Chondrocyte (in vitro differentiated cells): ENCODE measurements around the gene GDPGP1. TPM values are rescaled to one million over a fixed set of nuclear protein-coding genes. Genes with fewer than 3 reads are reported as not detected.
A peak's percentile ranks its signal among the peaks of the same experiment; 100 is the strongest.
"Not testable (repeated sequence)": the region's sequence is repeated elsewhere in the genome, so short reads cannot be mapped to it uniquely, and the experiment has no call there.

ENCODE experiments used
- DNase-seq: peaks from one replicate; pipeline ENCODE4 v3.0.0; 2021; ENCODE audit warnings: mixed read lengths, low spot score
- H3K27ac Mint-ChIP-seq: one replicate; pipeline ENCODE4 v1.8.0; 2021; ENCODE audit warnings: mild to moderate bottlenecking, moderate library complexity, mixed read lengths; ENCODE audit not compliant: unreplicated experiment
- H3K27me3 Mint-ChIP-seq: 2 replicates; pipeline ENCODE4 v1.8.0; 2021; ENCODE audit warnings: low read depth, mixed read lengths
- H3K36me3 Mint-ChIP-seq: 2 replicates; pipeline ENCODE4 v1.8.0; 2021; ENCODE audit warnings: low read depth, mixed read lengths
- H3K4me1 Mint-ChIP-seq: 2 replicates; pipeline ENCODE4 v1.8.0; 2021; ENCODE audit warnings: low read depth, mild to moderate bottlenecking, mixed read lengths
- H3K4me3 Mint-ChIP-seq: one replicate; pipeline ENCODE4 v1.8.0; 2021; ENCODE audit warnings: mild to moderate bottlenecking, moderate library complexity, mixed read lengths; ENCODE audit not compliant: unreplicated experiment
- H3K9me3 Mint-ChIP-seq: 2 replicates; pipeline ENCODE4 v1.8.0; 2021; ENCODE audit warnings: low read depth, mixed read lengths
- CTCF ChIP-seq: fragments of 200-600 bp; sonication (generic); IDR thresholded peaks from 2 replicates; pipeline ENCODE4 v1.5.0; 2021; ENCODE audit warnings: antibody characterized with exemption, mild to moderate bottlenecking, moderate library complexity
- long read RNA-seq: library from polyadenylated mRNA; stranded (forward); transcript quantifications from one replicate; pipeline ENCODE4 v2.0.0, GENCODE V29; 2021
- total RNA-seq: library from RNA; stranded (reverse); gene quantifications from 3 replicates; pipeline ENCODE4 v1.2.1, GENCODE V29; 2021

The GDPGP1 gene
- 4.8 to 5.8 TPM (median 5.5 TPM) in 3 replicates for total RNA-seq
- long read RNA-seq, partial matches to known transcripts, result 0 of 1 reads
- long read RNA-seq, other reads (novel, unspliced or antisense), result 0 of 1 reads

- TF ChIP-seq CTCF, result no peak
- DNase-seq, result no peak
- peaks cover 9% of the 10 kb centered on the region for H3K36me3 Mint-ChIP-seq
- H3K27ac Mint-ChIP-seq, result peak within 1 kb of the TSS; percentile 88
- H3K4me1 Mint-ChIP-seq, result peaks cover 25% of the 10 kb centered on the region
- no peaks in the 10 kb centered on the region for H3K27me3 Mint-ChIP-seq
- no peaks in the 10 kb centered on the region for H3K9me3 Mint-ChIP-seq
- H3K4me3 Mint-ChIP-seq, result peak within 1 kb of the TSS; percentile 81
Observed at GRCh38 chr15:90234096-90234988, at the start of gene GDPGP1. TSS of gene GDPGP1 (plus strand) at chr15:90234209. CDS start at chr15:90240909, 6,700 bp downstream.

- H3K27me3 Mint-ChIP-seq, result no peaks in the 10 kb centered on the region
- no peak for TF ChIP-seq CTCF
- peak overlapping the region; percentile 49 for H3K4me3 Mint-ChIP-seq
- no peak overlapping the region for H3K27ac Mint-ChIP-seq
- DNase-seq, result no peak
- H3K36me3 Mint-ChIP-seq, result no peaks in the 10 kb centered on the region
- peaks cover 11% of the 10 kb centered on the region for H3K4me1 Mint-ChIP-seq
- H3K9me3 Mint-ChIP-seq, result no peaks in the 10 kb centered on the region
Observed at GRCh38 chr15:90184786-90185704, 49.0 kb upstream of the GDPGP1 start.

- Mint-ChIP-seq H3K36me3 (no peaks in the 10 kb centered on the region), H3K9me3 (no peaks in the 10 kb centered on the region), H3K27me3 (no peaks in the 10 kb centered on the region), H3K27ac (peak overlapping the region; percentile 13), H3K4me3 (no peak overlapping the region), H3K4me1 (peaks cover 21% of the 10 kb centered on the region)
- no peak for DNase-seq
- no peak for TF ChIP-seq CTCF
Observed at GRCh38 chr15:90187257-90187868, 46.6 kb upstream of the GDPGP1 start.

GRCh38 chr15:90188065-90188464 is 45.9 kb upstream of the GDPGP1 start:
- H3K9me3 Mint-ChIP-seq, H3K4me3 Mint-ChIP-seq, H3K27me3 Mint-ChIP-seq, DNase-seq, H3K36me3 Mint-ChIP-seq, H3K27ac Mint-ChIP-seq: not testable (repeated sequence)
- peaks cover 23% of the 10 kb centered on the region for H3K4me1 Mint-ChIP-seq

GRCh38 chr15:90188914-90189748 is 44.9 kb upstream of the GDPGP1 start:
- no peaks in the 10 kb centered on the region for H3K27me3 Mint-ChIP-seq
- H3K9me3 Mint-ChIP-seq, result no peaks in the 10 kb centered on the region
- no peaks in the 10 kb centered on the region for H3K36me3 Mint-ChIP-seq
- H3K27ac Mint-ChIP-seq, result no peak overlapping the region
- no peak for DNase-seq
- peaks cover 20% of the 10 kb centered on the region for H3K4me1 Mint-ChIP-seq
- TF ChIP-seq CTCF, result no peak
- H3K4me3 Mint-ChIP-seq, result no peak overlapping the region
